ENCODE measurements around the gene FAM168A. TPM values are rescaled to one million over a fixed set of nuclear protein-coding genes. Genes with fewer than 3 reads are reported as not detected.
A peak's percentile ranks its signal among the peaks of the same experiment; 100 is the strongest.

The FAM168A gene
- total RNA-seq, 1 donor from 2014 or later, result 21.4 TPM

DNA sequence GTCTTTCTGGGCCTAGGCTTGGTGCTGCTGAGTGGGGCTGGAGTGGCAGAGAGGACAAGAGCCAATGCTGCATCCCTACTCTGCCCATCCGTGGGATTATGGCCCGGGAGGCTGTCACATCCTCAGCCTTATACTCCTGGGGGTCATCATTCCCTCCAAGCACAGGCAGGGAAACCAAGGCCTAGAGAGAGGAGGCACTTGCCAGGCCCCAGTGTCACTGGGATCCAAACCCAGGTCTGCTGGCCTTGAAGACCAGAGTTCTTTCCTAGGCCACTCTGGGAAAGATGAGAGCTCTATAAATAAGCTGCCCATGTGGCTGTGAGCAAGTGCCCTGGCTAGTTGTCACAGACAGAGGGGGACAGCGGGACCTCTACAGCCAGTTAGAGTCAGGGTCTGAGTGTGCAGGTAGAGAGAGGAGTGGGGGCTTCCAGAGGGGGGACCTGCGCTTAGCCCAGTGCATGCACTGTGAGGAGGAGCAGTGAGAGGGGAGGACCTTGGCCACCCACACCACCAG is 217.0 kb downstream of the FAM168A start:
- H3K4me1 ChIP-seq, result peaks cover 49% of the 10 kb centered on the region
- intact Hi-C loops (cut with DNase I), result no loop called here
- no peak for DNase-seq (ENCODE audit: extremely low spot score in 2 of 2)
- no peaks in the 10 kb centered on the region for H3K36me3 ChIP-seq
- no peak overlapping the region for H3K27ac ChIP-seq
- no peaks in the 10 kb centered on the region for H3K27me3 ChIP-seq
- no peak overlapping the region for H3K4me3 ChIP-seq
- TF ChIP-seq POLR2AphosphoS5 (IDR thresholded peaks at IDR 0.05; ENCODE audit: insufficient read depth in 1 of 2, low read depth in 1 of 2), result no peak
- TF ChIP-seq, protein P1, sequence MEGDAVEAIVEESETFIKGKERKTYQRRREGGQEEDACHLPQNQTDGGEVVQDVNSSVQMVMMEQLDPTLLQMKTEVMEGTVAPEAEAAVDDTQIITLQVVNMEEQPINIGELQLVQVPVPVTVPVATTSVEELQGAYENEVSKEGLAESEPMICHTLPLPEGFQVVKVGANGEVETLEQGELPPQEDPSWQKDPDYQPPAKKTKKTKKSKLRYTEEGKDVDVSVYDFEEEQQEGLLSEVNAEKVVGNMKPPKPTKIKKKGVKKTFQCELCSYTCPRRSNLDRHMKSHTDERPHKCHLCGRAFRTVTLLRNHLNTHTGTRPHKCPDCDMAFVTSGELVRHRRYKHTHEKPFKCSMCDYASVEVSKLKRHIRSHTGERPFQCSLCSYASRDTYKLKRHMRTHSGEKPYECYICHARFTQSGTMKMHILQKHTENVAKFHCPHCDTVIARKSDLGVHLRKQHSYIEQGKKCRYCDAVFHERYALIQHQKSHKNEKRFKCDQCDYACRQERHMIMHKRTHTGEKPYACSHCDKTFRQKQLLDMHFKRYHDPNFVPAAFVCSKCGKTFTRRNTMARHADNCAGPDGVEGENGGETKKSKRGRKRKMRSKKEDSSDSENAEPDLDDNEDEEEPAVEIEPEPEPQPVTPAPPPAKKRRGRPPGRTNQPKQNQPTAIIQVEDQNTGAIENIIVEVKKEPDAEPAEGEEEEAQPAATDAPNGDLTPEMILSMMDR (IDR thresholded peaks at IDR 0.05), result no peak
- H3K9me3 ChIP-seq, result no peaks in the 10 kb centered on the region

- Histone ChIP-seq H3K4me1 (peaks cover 43% of the 10 kb centered on the region), H3K27me3 (no peaks in the 10 kb centered on the region), H3K9me3 (no peaks in the 10 kb centered on the region), H3K27ac (no peak overlapping the region), H3K4me3 (no peak overlapping the region), H3K36me3 (no peaks in the 10 kb centered on the region)
- DNase-seq (ENCODE audit: extremely low spot score in 2 of 2), result no peak
- TF ChIP-seq POLR2A (IDR thresholded peaks at IDR 0.05) (no peak), POLR2AphosphoS5 (IDR thresholded peaks at IDR 0.05; ENCODE audit: insufficient read depth in 1 of 2, low read depth in 1 of 2) (no peak)
- TF ChIP-seq, protein P1 (IDR thresholded peaks at IDR 0.05), result no peak
- intact Hi-C loops (cut with DNase I), result no loop called here
These were observed 217.6 kb downstream of the FAM168A start for GRCh38 chr11:73380331-73380730.

DNA sequence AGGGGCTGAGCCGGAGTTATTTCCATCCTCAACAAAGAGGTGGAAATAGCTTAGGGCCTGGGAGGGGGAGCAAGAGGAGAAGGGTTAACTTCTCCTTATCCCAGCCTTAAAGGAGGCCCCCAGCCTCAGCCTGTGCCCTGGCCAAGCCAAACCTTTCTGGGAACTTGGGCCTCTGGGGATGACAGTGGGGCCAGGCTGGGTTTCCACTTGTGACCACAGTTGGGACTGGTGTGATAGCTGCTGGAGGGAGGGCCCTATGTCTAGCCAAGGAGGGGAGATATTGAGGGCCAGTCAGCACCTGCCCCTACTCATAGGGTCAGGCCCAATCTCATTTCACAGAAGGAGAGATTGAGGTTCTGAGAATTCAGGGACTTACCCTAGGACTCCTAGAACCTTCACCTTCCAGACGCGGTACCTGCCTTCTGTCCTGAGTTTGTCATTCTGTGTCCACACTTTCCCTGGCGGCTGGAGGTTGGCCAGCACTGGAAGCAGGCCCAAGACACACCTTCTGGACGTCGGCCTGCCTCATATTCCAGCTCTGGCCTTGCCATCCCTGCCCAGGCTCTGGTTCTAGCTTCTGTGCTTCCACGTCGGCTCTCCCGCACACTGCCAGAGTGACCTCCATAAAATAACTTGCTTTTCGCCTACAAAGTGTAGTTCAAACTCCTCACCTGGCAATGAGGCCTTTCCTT is 218.6 kb downstream of the FAM168A start:
- Histone ChIP-seq H3K27me3 (no peaks in the 10 kb centered on the region), H3K4me1 (peaks cover 33% of the 10 kb centered on the region), H3K27ac (no peak overlapping the region), H3K4me3 (no peak overlapping the region), H3K9me3 (no peaks in the 10 kb centered on the region), H3K36me3 (no peaks in the 10 kb centered on the region)
- no peak for DNase-seq (ENCODE audit: extremely low spot score in 2 of 2)
- intact Hi-C loops (cut with DNase I), result no loop called here
- TF ChIP-seq, protein P1 (IDR thresholded peaks at IDR 0.05), result no peak
- no peak for TF ChIP-seq POLR2AphosphoS5 (IDR thresholded peaks at IDR 0.05; ENCODE audit: insufficient read depth in 1 of 2, low read depth in 1 of 2)
- no peak for TF ChIP-seq POLR2A (IDR thresholded peaks at IDR 0.05)

DNA sequence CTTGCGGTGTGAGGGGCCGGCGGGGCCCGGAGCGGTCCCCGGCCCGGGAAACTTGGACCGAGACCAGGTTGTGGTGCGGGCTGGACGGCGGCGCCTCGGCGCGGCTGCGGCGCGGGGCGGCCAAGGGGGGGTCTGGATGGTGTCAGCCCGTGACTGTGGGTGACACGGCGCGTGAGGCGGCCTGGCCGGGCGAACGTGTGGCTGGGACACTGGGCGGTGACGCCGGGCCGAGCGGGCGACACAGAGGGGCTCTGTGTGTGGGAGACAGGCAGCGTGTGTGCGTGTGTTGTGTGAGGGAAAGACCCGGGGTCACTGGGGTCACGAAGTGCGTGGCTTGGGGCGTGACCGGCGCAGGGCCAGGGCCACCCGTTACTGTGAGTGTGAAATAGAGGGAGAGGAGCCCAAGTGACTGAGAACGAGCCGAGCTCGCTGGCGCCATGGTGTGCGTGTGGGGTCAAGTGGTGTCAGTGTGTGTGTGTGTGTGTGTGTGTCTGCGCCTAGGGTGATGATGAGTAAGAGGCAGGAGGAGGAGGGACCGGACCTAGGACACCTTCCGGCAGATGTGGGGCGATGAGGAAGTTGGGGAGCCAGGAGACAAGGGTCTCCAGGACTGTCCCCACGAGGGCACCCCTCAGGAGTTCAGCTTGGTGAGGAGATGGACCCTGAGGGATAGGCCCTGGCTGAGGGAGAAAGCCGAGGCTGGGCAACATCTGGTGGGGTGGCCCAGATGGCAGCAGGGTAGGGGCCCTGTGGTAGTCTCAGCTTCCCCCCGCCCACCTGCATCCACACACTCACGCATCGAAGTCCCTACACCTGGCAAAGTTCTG is 220.9 kb downstream of the FAM168A start:
- Histone ChIP-seq H3K36me3 (no peaks in the 10 kb centered on the region), H3K4me1 (peaks cover 18% of the 10 kb centered on the region), H3K4me3 (peak overlapping the region; percentile 73 to 77), H3K9me3 (no peaks in the 10 kb centered on the region), H3K27ac (peak overlapping the region; percentile 87), H3K27me3 (no peaks in the 10 kb centered on the region)
- TF ChIP-seq POLR2AphosphoS5 (IDR thresholded peaks at IDR 0.05; ENCODE audit: insufficient read depth in 1 of 2, low read depth in 1 of 2) (peak in 1 of 2 donors; percentile 35), POLR2A (IDR thresholded peaks at IDR 0.05) (no peak)
- TF ChIP-seq, protein P1 (IDR thresholded peaks at IDR 0.05), result no peak
- intact Hi-C loops (cut with DNase I), result no loop called here
- DNase-seq (ENCODE audit: extremely low spot score in 2 of 2), result no peak
